HG03135 (cell line): ENCODE data around the gene SHPK.
"Not testable (repeated sequence)": the region's sequence is repeated elsewhere in the genome, so short reads cannot be mapped to it uniquely, and the experiment has no call there.

Source experiments
- ATAC-seq: cut with Tn5 transposase; IDR thresholded peaks from one replicate; pipeline ENCODE4 v1.9.1; 2021; ENCODE audit warnings: mild to moderate bottlenecking, moderate library complexity; ENCODE audit not compliant: unreplicated experiment

Gene SHPK

GRCh38 chr17:3590768-3591167, 45.3 kb downstream of the SHPK start:
- ATAC-seq = no peak

GRCh38 chr17:3590231-3590630, 45.8 kb downstream of the SHPK start:
- no peak for ATAC-seq

GRCh38 chr17:3589784-3590183, 46.3 kb downstream of the SHPK start:
- no peak for ATAC-seq

- ATAC-seq = no peak
Measured at GRCh38 chr17:3585826-3586225, 50.2 kb downstream of the SHPK start.

- ATAC-seq = no peak
Measured at GRCh38 chr17:3583456-3583855, 52.6 kb downstream of the SHPK start.

GRCh38 chr17:3582915-3583314, 53.1 kb downstream of the SHPK start:
- no peak for ATAC-seq

- not testable (repeated sequence) for ATAC-seq
Measured at GRCh38 chr17:3578667-3579066, 57.4 kb downstream of the SHPK start.

GRCh38 chr17:3576970-3577369, 59.1 kb downstream of the SHPK start:
- no peak for ATAC-seq

- ATAC-seq = no peak
Measured at GRCh38 chr17:3575511-3575910, 60.5 kb downstream of the SHPK start.

GRCh38 chr17:3574231-3574630, 61.8 kb downstream of the SHPK start:
- ATAC-seq = no peak

GRCh38 chr17:3573246-3574100, 62.6 kb downstream of the SHPK start:
- ATAC-seq = no peak

- ATAC-seq = no peak
Measured at GRCh38 chr17:3572231-3572630, 63.8 kb downstream of the SHPK start.

- ATAC-seq = no peak
Measured at GRCh38 chr17:3571043-3571900, 64.8 kb downstream of the SHPK start.

- no peak for ATAC-seq
Measured at GRCh38 chr17:3569534-3570137, 66.4 kb downstream of the SHPK start.

GRCh38 chr17:3566551-3566950, 69.5 kb downstream of the SHPK start:
- ATAC-seq = no peak

- ATAC-seq = no peak
Measured at GRCh38 chr17:3565143-3565542, 70.9 kb downstream of the SHPK start.

GRCh38 chr17:3564241-3564640, 71.8 kb downstream of the SHPK start:
- not testable (repeated sequence) for ATAC-seq

GRCh38 chr17:3559270-3559645, 76.8 kb downstream of the SHPK start:
- ATAC-seq = no peak

- peak; percentile 73 for ATAC-seq
Measured at GRCh38 chr17:3558603-3559269, 77.3 kb downstream of the SHPK start.
